GM12872 (cell line): ENCODE measurements around the gene MTMR10.

Source experiments
- CTCF ChIP-seq: IDR thresholded peaks from 3 replicates; pipeline ENCODE4 v1.5.1; 2011; ENCODE audit warnings: low read depth, mild to moderate bottlenecking, low read length, moderate library complexity; ENCODE audit not compliant: insufficient read depth

MTMR10 gene

GRCh38 chr15:30925686-30926085 is 65.7 kb downstream of the MTMR10 start:
- TF ChIP-seq CTCF: no peak

- no peak for TF ChIP-seq CTCF
Measured at GRCh38 chr15:30924353-30924752, 67.1 kb downstream of the MTMR10 start.

GRCh38 chr15:30923429-30923828 is 68.0 kb downstream of the MTMR10 start:
- no peak for TF ChIP-seq CTCF

GRCh38 chr15:30922480-30923311 is 68.7 kb downstream of the MTMR10 start:
- no peak for TF ChIP-seq CTCF

GRCh38 chr15:30921781-30922479 is 69.5 kb downstream of the MTMR10 start:
- TF ChIP-seq CTCF: no peak

GRCh38 chr15:30921106-30921505 is 70.3 kb downstream of the MTMR10 start:
- no peak for TF ChIP-seq CTCF

- no peak for TF ChIP-seq CTCF
Measured at GRCh38 chr15:30919877-30920550, 71.4 kb downstream of the MTMR10 start.
